ENCODE measurements around the gene GNPTG. TPM values are rescaled to one million over a fixed set of nuclear protein-coding genes. Genes with fewer than 3 reads are reported as not detected.

The GNPTG gene
- total RNA-seq, 1 experiment from 2014 or later: 20.9 TPM

- POLR2A ChIA-PET (ENCODE audit: low non-redundant PET): no interaction called here
- Histone ChIP-seq H3K27ac (ENCODE audit: low read depth, low read length, poor library complexity, severe bottlenecking) (no peak overlapping the region), H3K4me3 (ENCODE audit: low read depth, low read length, poor library complexity, severe bottlenecking) (no peak overlapping the region), H3K36me3 (ENCODE audit: insufficient read depth, low read length, poor library complexity, severe bottlenecking) (no peaks in the 10 kb centered on the region), H3K4me1 (ENCODE audit: insufficient read depth, low read length, poor library complexity, severe bottlenecking) (peaks cover 7% of the 10 kb centered on the region), H3K27me3 (replicated peaks; ENCODE audit: insufficient read depth, low read depth, low read length, poor library complexity) (no peaks in the 10 kb centered on the region), H3K9me3 (ENCODE audit: low read depth, low read length, poor library complexity, severe bottlenecking) (no peaks in the 10 kb centered on the region)
- BruUV-seq (replicated peaks): no TSS peak
- CTCF ChIA-PET: no interaction called here
- no peak for TF ChIP-seq EZH2 (IDR thresholded peaks at IDR 0.05; ENCODE audit: borderline replicate concordance, low read depth, low read length, poor library complexity, severe bottlenecking)
- TF ChIP-seq, protein P1, sequence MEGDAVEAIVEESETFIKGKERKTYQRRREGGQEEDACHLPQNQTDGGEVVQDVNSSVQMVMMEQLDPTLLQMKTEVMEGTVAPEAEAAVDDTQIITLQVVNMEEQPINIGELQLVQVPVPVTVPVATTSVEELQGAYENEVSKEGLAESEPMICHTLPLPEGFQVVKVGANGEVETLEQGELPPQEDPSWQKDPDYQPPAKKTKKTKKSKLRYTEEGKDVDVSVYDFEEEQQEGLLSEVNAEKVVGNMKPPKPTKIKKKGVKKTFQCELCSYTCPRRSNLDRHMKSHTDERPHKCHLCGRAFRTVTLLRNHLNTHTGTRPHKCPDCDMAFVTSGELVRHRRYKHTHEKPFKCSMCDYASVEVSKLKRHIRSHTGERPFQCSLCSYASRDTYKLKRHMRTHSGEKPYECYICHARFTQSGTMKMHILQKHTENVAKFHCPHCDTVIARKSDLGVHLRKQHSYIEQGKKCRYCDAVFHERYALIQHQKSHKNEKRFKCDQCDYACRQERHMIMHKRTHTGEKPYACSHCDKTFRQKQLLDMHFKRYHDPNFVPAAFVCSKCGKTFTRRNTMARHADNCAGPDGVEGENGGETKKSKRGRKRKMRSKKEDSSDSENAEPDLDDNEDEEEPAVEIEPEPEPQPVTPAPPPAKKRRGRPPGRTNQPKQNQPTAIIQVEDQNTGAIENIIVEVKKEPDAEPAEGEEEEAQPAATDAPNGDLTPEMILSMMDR (conservative IDR thresholded peaks at IDR 0.05; ENCODE audit: low read depth, low read length): no peak
- intact Hi-C loops (cut with micrococcal nuclease; ENCODE audit: unreplicated experiment): no loop called here
- no peak for DNase-seq (ENCODE audit: low spot score)
These were observed 51.3 kb downstream of the GNPTG start for GRCh38 chr16:1403036-1403435.

GRCh38 chr16:1403733-1404132 lies 52.0 kb downstream of the GNPTG start:
- DNase-seq (ENCODE audit: low spot score): no peak
- intact Hi-C loops (cut with micrococcal nuclease; ENCODE audit: unreplicated experiment): no loop called here
- Histone ChIP-seq H3K4me1 (ENCODE audit: insufficient read depth, low read length, poor library complexity, severe bottlenecking) (peaks cover 7% of the 10 kb centered on the region), H3K9me3 (ENCODE audit: low read depth, low read length, poor library complexity, severe bottlenecking) (no peaks in the 10 kb centered on the region), H3K27ac (ENCODE audit: low read depth, low read length, poor library complexity, severe bottlenecking) (no peak overlapping the region), H3K36me3 (ENCODE audit: insufficient read depth, low read length, poor library complexity, severe bottlenecking) (no peaks in the 10 kb centered on the region), H3K4me3 (ENCODE audit: low read depth, low read length, poor library complexity, severe bottlenecking) (no peak overlapping the region), H3K27me3 (replicated peaks; ENCODE audit: insufficient read depth, low read depth, low read length, poor library complexity) (no peaks in the 10 kb centered on the region)
- no TSS peak for BruUV-seq (replicated peaks)
- TF ChIP-seq EZH2 (IDR thresholded peaks at IDR 0.05; ENCODE audit: borderline replicate concordance, low read depth, low read length, poor library complexity, severe bottlenecking): no peak
- TF ChIP-seq, protein P1 (conservative IDR thresholded peaks at IDR 0.05; ENCODE audit: low read depth, low read length): no peak
- ChIA-PET POLR2A (ENCODE audit: low non-redundant PET) (no interaction called here), CTCF (no interaction called here)

DNA sequence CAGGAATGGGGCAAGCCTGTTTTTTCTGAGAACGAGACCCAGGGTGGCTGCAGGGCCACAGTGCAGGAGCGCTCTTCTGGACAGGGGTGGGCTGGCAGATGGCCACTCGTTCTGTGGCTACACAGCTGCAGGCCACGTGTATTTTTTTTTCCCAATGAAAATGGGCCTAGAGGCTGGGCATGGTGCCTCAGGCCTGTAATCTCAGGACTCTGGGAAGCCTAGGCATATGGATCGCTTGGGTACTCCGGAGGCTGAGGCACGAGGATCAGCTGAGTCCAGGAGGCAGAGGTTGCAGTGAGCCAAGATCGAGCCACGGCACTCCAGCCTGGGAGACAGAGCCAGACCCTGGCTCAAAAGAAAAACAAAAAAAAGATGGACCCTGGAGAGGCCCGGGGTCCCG lies 56.0 kb downstream of the GNPTG start:
- BruUV-seq (replicated peaks): no TSS peak
- Histone ChIP-seq H3K4me1 (ENCODE audit: insufficient read depth, low read length, poor library complexity, severe bottlenecking) (peaks cover 7% of the 10 kb centered on the region), H3K27me3 (replicated peaks; ENCODE audit: insufficient read depth, low read depth, low read length, poor library complexity) (no peaks in the 10 kb centered on the region), H3K4me3 (ENCODE audit: low read depth, low read length, poor library complexity, severe bottlenecking) (peak overlapping the region; percentile 58), H3K27ac (ENCODE audit: low read depth, low read length, poor library complexity, severe bottlenecking) (no peak overlapping the region), H3K9me3 (ENCODE audit: low read depth, low read length, poor library complexity, severe bottlenecking) (no peaks in the 10 kb centered on the region), H3K36me3 (ENCODE audit: insufficient read depth, low read length, poor library complexity, severe bottlenecking) (no peaks in the 10 kb centered on the region)
- intact Hi-C loops (cut with micrococcal nuclease; ENCODE audit: unreplicated experiment): no loop called here
- ChIA-PET CTCF (no interaction called here), POLR2A (ENCODE audit: low non-redundant PET) (no interaction called here)
- TF ChIP-seq EZH2 (IDR thresholded peaks at IDR 0.05; ENCODE audit: borderline replicate concordance, low read depth, low read length, poor library complexity, severe bottlenecking): no peak
- TF ChIP-seq, protein P1 (conservative IDR thresholded peaks at IDR 0.05; ENCODE audit: low read depth, low read length): no peak
- no peak for DNase-seq (ENCODE audit: low spot score)
